Measurements from ENCODE around the gene COL6A3.

Gene COL6A3, protein sequence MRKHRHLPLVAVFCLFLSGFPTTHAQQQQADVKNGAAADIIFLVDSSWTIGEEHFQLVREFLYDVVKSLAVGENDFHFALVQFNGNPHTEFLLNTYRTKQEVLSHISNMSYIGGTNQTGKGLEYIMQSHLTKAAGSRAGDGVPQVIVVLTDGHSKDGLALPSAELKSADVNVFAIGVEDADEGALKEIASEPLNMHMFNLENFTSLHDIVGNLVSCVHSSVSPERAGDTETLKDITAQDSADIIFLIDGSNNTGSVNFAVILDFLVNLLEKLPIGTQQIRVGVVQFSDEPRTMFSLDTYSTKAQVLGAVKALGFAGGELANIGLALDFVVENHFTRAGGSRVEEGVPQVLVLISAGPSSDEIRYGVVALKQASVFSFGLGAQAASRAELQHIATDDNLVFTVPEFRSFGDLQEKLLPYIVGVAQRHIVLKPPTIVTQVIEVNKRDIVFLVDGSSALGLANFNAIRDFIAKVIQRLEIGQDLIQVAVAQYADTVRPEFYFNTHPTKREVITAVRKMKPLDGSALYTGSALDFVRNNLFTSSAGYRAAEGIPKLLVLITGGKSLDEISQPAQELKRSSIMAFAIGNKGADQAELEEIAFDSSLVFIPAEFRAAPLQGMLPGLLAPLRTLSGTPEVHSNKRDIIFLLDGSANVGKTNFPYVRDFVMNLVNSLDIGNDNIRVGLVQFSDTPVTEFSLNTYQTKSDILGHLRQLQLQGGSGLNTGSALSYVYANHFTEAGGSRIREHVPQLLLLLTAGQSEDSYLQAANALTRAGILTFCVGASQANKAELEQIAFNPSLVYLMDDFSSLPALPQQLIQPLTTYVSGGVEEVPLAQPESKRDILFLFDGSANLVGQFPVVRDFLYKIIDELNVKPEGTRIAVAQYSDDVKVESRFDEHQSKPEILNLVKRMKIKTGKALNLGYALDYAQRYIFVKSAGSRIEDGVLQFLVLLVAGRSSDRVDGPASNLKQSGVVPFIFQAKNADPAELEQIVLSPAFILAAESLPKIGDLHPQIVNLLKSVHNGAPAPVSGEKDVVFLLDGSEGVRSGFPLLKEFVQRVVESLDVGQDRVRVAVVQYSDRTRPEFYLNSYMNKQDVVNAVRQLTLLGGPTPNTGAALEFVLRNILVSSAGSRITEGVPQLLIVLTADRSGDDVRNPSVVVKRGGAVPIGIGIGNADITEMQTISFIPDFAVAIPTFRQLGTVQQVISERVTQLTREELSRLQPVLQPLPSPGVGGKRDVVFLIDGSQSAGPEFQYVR (N-terminal part only)

DNA sequence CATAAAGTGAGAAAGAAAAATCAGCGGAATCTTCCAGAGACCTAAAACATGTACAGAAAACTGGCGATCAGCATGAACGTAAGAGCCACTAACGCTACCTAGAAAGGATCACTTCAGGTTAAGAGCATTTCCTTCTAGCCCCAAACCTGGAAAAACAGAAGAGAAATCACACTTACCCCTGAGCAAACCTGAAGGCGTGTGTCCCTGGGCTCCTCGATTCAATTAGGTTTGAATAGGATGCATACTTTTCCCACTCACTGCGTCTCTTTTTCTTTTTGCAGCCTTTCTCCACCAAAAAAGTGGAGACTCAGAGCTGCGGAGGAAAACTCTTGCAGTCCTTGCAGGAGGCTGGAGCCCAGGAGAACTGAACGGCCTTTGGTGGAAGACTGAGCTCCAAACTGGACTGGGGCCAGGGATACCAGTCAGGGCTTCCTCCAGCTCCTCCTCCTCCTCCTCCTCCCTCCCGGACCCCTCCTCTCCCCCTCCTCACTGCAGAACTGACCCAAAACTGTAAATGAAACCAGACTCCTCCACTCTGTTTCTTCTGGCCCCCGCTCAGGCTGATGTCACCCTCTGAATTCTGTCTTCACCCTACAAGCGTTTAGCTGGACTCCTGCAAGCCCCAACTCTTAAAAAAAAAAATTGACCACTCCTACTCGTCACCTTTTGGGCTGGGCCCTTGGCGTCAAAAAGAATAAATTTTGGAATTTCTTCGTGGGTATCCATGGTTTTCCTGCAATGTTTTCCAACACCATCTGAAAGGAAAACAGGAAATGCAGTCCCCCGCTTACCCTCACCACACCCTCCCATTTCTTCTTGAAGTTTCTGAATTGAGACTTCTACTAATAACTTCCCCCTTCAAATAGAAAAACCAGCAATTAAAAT is at the start of gene COL6A3:
COL6A3 (minus strand) TSS at position 388 of the 885 bp plus-strand sequence. CDS start 17,347 bp downstream, outside the sequence.
- DNase-seq, result no peak

DNA sequence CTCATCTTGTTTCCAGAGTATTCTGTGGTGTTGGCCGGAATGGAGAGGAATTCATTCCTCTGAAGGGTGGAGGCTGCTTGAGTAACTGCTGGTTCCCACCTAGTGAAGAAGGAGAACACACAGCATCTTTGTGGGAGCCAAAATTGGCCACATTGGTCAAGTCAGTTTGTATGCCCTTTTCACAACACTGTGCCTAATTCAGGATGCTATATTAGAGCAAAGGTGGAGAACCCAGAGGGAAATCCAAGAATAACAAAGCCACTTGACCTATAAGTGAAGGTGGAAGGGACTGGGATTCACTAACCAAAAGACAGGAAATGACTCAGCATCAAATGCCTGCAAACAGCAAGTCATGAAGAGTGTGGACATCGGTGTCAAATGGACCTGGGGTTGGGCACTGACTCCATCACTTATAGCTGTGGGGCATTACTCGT is 45.8 kb upstream of the COL6A3 start:
- no peak for DNase-seq

DNA sequence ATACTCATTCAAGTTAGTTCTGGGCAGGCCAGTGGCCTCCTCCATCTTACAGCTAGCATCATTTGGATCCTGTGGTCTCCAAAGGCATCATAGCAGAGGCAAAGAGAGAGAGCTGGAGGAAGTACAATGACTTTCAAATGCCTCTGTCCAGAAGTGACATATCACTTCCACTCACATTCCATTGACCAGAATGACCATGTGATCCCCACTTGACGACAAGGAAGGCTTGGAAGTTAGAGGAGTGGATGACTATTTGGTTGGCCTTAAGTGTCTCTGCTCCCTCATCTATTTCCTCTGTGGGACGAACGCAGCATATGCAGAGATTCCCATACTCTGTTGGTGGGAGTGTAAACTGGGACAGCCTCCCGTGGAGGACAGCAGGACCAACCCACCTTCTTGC is 45.3 kb upstream of the COL6A3 start:
- DNase-seq, result no peak

DNA sequence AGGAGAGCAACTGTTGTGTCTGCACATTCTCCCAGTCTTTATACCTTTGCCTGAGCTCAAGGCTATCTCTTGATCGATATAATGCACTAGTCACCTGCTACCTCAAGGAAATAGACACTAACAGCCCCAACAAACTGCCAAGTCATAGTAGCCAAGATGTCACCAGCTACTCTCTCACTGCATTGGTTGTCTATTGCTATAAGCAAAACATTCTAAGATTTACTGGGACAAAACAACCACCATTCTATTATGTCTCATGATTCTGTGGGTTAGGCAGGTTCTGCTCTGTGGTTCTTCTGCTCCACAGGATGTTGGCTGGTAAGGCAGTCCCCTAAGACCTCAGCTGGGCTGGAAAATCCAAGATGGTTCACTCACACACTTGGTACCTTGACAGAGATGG is 44.6 kb upstream of the COL6A3 start:
- no peak for DNase-seq

DNA sequence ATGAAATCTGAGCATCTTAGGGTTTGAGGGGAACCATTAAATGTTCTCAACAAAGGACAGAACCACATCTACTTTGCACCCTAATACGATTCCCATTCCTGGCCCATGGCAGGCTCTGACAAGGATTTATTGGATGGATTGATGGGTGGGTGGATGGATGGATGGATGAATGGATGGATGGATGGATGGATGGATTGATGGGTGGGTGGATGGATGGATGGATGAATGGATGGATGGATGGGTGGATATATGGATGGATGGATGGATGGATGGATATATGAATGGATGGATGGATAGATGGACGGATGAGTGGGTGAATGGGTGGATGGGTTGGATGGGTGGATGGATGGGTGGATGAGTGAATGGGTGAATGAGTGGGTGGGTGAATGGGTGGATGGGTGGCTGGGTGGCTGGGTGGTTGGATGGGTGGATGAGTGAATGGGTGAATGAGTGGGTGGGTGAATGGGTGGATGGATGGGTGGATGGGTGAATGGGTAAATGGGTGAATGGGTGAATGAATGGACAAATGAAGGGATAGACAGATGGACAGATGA is 43.5 kb upstream of the COL6A3 start:
- no peak for DNase-seq

DNA sequence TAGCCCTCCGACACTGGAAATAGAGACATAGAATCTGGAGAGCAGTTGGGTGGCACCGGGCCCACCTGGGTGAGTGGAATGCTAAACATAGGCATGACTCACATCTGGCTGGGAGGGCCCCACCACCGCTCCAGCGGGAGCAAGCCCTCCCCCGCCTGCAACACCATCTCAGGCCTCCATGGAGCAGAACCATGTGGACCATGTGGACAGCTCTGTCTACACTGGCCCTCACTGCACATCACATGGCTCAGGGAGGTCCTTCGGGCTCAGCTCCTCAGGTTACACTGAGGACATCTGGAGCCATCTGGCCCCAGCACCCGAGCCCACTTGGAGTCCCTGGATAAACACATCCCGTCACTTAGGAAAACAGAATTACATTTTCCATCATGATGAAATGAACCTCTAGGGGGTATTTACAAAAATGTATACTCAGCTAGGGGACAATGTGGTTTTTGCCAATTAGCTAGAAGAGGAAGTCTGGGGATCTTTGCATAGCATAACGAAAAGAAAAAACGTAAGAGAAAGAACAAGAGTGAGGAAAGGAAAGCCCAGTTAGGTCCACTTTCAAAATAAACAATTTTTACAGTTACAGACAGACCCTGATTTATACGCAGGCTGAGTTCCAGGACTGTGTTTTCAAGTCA is 42.4 kb upstream of the COL6A3 start:
- DNase-seq, result no peak

DNA sequence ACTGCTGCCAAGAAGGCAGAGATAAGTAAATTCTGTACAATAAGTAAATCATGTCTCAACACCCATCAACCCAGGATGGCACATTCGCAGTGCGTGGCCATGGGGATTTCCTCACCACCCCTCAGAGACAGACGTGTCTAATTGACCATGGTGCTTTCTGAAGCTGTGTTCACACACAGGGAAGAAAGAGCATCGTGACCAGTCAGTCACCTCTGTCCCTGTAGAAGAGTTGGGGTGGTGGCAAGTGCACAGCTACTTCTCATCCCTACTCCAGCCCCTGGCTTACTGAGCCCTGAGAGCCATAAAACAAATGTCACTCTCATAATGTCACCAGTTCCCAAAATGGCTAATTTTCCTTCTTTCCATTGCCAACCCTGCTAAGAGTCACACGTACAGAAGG is 41.8 kb upstream of the COL6A3 start:
- DNase-seq, result no peak

DNA sequence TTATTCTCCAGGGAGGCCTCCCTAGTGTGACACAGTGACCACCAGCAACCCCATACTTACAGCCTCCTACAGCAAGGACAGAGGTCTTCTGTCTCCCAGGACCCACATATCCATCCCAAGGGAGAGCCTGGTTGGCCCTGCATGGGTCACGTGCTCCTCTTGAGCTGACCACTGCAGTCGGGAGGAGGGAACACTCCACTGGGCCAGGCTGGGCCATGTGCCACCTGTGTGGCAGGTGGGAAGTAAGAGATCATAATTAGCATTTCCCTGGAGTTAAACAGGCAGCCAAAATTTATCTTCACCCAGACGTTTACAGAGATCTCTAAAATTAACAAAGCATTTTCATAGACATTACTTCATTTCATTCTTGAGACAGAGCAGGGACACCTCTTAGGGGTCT is 39.7 kb upstream of the COL6A3 start:
- no peak for DNase-seq

DNA sequence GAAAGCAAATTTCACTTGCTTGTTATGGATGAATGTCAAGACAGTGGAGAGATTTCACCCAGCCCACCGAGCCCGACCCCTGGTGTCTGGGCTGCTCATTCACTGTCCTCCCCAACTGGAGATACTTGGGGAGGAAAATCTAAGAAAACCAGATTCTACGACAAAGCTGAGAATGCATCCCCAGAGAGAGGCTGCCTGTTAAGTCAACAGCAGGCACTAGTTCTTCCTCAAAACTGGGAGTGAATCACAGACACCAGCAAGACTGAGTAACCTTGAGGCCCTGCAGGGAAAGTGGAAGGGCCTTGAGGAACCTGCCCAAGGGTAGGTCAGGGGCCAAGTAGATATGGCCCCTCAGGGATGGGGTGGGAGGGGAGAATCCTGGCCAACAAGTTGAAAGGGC is 38.9 kb upstream of the COL6A3 start:
- no peak for DNase-seq

DNA sequence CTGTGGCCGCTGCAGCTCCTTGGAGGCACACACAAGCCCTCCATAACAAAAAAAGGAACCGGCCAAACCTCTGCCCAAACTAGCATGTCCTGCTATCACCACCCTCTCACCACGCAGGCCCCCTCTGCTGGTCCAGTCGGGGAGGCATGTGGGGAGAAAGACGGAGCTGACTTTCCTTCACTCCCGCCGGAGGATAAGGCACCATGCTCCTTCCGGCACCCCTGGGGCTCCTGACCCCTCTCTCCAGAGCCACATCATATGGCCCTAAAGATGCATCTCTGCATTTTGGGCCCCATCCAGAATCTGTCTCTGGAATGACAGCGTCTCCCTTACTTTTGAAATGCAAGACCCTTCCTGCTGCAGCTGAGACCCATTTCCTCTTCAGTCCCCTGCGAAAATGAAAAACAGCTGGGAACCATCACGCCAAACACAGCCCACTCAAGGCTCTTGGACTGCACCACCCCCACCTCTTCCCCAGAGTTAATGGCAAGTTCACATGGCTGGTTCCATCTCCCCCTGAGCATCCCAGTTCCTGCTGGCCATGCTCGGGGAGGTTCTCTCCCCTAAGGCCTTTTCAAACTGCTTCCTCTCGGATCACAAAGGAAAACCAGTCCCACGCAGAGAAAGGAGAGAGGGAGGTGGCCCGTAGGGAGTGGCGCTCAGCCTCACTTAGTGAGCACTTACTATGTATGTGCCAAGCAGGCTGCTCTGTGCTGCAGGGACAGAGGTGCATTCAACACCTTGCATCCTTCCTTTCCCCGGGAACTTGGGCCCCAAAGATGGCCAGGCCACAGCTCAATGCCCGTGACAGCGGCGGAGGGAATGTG is 37.9 kb upstream of the COL6A3 start:
- DNase-seq, result no peak

DNA sequence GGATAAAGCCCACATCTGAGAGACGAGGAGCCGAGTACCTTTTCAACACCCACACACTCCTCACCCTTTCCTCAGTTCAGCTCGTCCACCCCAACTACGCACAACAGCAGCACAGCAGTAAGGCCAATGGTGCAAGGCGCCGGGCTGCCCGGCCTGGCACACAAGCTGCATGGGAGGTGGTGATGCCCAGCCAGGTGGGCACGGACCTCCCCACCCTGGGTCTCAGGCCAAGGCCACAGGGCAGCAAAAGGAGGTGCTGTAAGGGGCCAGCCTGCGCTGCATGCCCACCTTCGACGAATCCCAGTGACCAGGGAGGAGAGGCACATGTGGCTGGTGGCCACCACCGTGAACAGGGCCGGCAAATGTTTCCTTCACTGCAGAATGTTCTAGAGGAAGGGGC is 36.6 kb upstream of the COL6A3 start:
- no peak for DNase-seq

DNA sequence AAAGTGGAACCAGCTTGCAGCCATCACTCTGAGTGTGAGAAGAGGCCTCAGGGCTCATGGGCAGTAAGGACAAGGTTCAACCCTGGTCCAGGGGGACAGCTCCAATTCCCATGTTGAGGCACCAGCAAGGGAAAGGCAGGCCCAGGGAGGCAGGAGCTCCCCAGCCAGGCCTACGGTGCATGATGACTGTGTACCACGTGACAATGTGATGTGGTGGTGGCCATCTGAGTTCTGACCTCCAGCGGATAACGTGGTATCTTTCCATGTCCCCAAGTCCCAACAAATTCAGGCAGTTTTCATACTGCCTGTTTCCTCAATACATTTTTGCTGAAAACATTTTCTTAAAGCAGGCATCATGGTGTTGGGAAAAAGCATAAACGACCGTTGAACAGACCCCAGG is 36.1 kb upstream of the COL6A3 start:
- DNase-seq, result no peak

DNA sequence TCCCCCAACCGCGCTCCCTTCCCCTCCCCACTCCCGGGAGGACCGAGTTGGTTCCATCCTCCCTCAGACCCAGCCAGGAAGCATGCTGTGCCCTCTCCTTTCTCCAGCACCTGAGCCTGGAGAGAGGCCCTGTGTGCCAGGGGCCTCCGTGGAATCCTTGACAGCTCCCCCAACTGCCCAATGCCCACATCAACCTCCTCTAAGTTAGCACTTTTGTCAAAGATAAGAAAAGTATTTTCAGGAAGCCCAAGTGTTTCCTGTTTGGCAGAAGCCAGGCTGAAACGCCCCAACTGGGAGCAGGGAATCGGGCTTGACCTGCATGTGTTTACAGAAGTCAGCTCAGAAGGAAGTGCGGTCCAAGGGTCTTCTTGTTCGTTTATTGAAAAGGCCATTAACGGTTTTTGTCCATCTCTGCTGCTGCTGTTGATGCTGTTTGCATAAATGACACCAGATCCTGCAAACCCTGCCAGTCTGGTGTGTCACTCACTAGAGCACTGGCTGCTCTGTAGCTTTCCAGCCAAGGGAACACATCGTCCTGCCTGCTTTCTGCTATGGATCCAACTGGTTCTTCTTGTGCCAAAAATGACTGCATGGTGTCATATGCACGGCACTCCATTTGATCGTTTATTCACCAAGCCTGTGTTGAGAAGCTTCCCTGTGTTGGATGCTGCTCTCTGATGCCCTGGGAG is 35.4 kb upstream of the COL6A3 start:
- DNase-seq, result no peak

DNA sequence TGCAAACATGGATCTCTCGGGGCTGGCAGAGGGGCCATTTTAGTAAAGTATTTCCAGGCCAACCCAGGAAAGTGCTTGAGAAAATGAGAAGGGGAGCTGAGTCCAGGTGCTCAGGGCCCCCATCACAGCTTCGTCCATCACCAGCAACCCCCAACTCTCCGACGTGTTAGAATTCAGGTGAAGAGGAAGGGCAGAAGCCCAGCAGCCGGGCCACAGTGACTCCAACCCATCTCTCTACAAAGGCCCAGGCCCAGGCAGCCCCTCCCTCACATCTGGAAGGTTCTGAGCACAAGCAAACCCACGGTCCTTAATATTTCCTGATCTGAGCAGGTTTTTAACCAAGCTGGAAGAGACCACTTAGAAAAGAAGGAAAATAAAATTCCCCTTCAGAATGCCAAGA is 34.7 kb upstream of the COL6A3 start:
- DNase-seq, result no peak

DNA sequence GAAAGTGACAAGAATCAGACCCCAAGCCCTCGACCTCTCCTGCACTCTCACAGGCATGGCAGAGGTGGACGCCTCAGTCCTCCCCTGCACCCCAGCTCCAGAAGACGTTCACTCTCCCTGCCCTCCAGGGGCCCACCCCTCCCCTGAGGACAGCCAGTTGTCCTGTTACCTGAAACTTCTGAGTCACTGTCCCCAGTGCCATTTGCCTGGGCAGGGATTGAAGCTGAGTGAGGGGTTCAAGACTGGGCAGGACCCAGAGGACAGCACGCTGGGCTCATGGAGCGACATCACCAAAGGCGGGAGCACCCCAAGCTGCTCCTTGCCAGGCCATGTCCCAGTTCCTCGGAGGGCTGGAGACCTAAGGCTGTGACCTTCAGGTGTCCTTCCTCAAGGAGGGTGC is 34.2 kb upstream of the COL6A3 start:
- no peak for DNase-seq

DNA sequence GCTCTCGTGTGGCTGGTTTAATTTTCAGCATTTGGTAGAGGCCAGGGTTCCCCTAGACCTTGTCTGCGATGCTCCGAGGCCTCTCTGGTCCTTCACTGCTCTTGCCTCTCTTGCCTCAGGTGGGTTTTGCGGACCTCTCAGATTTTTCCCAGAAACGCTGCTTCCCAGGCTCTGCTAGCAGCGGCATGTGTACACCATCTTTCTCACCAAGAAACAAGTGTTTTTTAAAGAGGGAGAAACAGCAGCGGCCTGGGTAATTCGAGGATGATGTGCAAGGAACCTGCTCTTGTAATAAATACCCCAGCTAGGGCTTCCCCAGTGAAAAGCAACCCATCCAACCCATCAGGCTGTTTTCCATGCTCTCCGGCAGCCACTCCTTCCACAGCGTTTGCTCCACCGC is 33.5 kb upstream of the COL6A3 start:
- no peak for DNase-seq

DNA sequence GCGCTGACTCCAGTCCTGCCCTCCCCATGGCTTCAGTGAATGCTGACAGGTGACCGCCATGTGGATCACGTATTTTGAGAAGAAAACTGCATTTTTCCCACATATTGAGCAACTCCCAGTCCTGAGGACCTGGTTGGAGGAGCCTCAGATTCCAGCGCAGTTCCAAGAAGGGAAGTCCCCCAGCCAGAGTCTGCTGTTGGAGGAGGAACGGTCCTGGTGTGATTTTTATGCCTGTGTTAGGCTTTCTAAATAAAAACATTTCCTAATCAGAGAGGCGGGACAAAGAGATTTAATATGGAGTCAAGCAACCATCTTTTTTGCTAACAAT is 32.3 kb upstream of the COL6A3 start:
- no peak for DNase-seq

DNA sequence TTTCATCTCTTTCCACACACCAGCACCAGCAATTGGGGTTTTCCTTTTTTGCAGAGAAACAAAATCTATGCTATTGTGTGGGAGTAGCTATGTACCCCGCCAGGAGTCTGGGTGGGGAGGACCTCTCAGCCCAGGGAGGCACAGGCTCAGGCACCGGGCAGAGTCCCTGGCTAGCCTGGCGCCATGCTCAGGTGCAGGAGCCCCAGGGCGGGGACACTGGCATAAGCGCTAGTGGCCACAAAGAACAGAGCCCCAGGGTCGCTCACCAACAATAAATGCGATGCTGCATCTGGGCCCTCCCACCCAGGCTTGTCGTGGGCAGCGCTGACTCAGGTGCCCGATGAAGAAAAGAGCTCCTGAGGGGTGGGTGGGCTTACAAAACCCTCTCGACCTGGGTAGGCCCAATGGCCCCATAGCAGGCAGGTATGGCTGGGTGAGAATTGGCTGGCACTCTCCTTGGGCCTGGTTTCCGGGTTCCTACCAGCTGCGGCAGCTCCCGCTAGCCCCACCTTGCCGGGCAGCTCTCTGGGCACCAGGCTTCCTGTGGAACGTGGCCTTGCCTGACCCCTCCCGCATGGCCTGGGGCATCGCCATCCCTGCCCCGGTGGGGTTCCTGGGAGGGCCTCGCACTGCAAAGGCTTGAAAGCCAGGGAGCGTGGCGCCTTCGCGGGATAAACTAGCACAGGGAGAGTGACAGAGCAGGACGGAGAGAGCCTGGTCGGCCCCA is 31.8 kb upstream of the COL6A3 start:
- DNase-seq, result no peak

DNA sequence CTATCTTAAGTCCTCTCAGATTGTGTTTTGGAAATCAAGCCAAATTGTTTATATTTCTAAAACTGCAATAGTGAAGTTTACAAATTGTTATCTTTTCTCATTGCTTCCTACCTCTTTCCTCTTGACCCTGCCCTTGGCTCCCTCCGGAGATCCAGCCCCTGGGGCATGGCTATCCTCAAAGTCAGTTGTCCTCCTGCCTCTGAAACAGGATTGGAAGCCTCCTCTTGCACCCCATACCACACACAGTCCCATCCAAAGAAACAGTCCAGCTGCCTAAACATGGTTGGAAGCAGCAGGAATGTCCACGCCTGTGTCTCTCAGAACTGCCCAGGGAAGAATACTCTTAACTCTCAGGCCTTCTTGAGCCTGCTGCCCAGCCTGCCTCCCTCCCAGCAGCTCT is 30.1 kb upstream of the COL6A3 start:
- DNase-seq, result no peak
